Activated T-cell treated with anti-CD3 and anti-CD28 coated beads, Interleukin-2, amount 50 U/mL, for 1 hour (primary cell): ENCODE data around the gene ABCC1.

Experiments used
- DNase-seq: peaks from one replicate; pipeline ENCODE4 v3.0.0-alpha.2; 2020

Gene ABCC1

GRCh38 chr16:16000685-16001084 lies 51.3 kb downstream of the ABCC1 start:
- no peak for DNase-seq

- DNase-seq = no peak
Observed at GRCh38 chr16:16001596-16002255, 52.3 kb downstream of the ABCC1 start.

GRCh38 chr16:16003719-16004313 lies 54.4 kb downstream of the ABCC1 start:
- DNase-seq = no peak

- no peak for DNase-seq
Observed at GRCh38 chr16:16004314-16004749, 54.9 kb downstream of the ABCC1 start.

GRCh38 chr16:16005721-16006120 lies 56.3 kb downstream of the ABCC1 start:
- no peak for DNase-seq

GRCh38 chr16:16006650-16007049 lies 57.2 kb downstream of the ABCC1 start:
- DNase-seq = no peak

- DNase-seq = no peak
Observed at GRCh38 chr16:16007743-16008111, 58.3 kb downstream of the ABCC1 start.

GRCh38 chr16:16008666-16009065 lies 59.2 kb downstream of the ABCC1 start:
- DNase-seq = no peak

GRCh38 chr16:16009401-16009800 lies 60.0 kb downstream of the ABCC1 start:
- DNase-seq = no peak

GRCh38 chr16:16010194-16010593 lies 60.8 kb downstream of the ABCC1 start:
- no peak for DNase-seq

- DNase-seq = no peak
Observed at GRCh38 chr16:16012144-16012543, 62.7 kb downstream of the ABCC1 start.

GRCh38 chr16:16013812-16014211 lies 64.4 kb downstream of the ABCC1 start:
- no peak for DNase-seq

- no peak for DNase-seq
Observed at GRCh38 chr16:16014329-16015224, 65.2 kb downstream of the ABCC1 start.

GRCh38 chr16:16015849-16016248 lies 66.4 kb downstream of the ABCC1 start:
- no peak for DNase-seq

- no peak for DNase-seq
Observed at GRCh38 chr16:16016388-16016964, 67.1 kb downstream of the ABCC1 start.

GRCh38 chr16:16017812-16018211 lies 68.4 kb downstream of the ABCC1 start:
- DNase-seq = no peak

- no peak for DNase-seq
Observed at GRCh38 chr16:16018705-16019104, 69.3 kb downstream of the ABCC1 start.

GRCh38 chr16:16019488-16019887 lies 70.1 kb downstream of the ABCC1 start:
- DNase-seq = no peak

GRCh38 chr16:16020291-16020690 lies 70.9 kb downstream of the ABCC1 start:
- DNase-seq = no peak

GRCh38 chr16:16021020-16021419 lies 71.6 kb downstream of the ABCC1 start:
- no peak for DNase-seq

- DNase-seq = no peak
Observed at GRCh38 chr16:16021646-16021987, 72.2 kb downstream of the ABCC1 start.

GRCh38 chr16:16021988-16022682 lies 72.7 kb downstream of the ABCC1 start:
- DNase-seq = no peak

- no peak for DNase-seq
Observed at GRCh38 chr16:16022683-16023064, 73.3 kb downstream of the ABCC1 start.
